Measurements from ENCODE around the gene PSMC2.

Gene PSMC2

GRCh38 chr7:103347507-103348267 lies at the start of gene PSMC2:
Gene PSMC2, plus strand, starts transcription at chr7:103347643. Its CDS starts 69 bp downstream, at chr7:103347712.
- DNase-seq (ENCODE audit: low read depth in 2 of 2), result peak; percentile 58 to 75

GRCh38 chr7:103297837-103298179 lies 49.6 kb upstream of the PSMC2 start:
- no peak for DNase-seq (ENCODE audit: low read depth in 2 of 2)

GRCh38 chr7:103299660-103300059 lies 47.8 kb upstream of the PSMC2 start:
- no peak for DNase-seq (ENCODE audit: low read depth in 2 of 2)

- DNase-seq (ENCODE audit: low read depth in 2 of 2), result no peak
Measured at GRCh38 chr7:103301441-103301840, 46.0 kb upstream of the PSMC2 start.

GRCh38 chr7:103307503-103308231 lies 39.8 kb upstream of the PSMC2 start:
- no peak for DNase-seq (ENCODE audit: low read depth in 2 of 2)

- DNase-seq (ENCODE audit: low read depth in 2 of 2), result no peak
Measured at GRCh38 chr7:103314852-103315251, 32.6 kb upstream of the PSMC2 start.

- no peak for DNase-seq (ENCODE audit: low read depth in 2 of 2)
Measured at GRCh38 chr7:103316380-103316941, 31.0 kb upstream of the PSMC2 start.

- no peak for DNase-seq (ENCODE audit: low read depth in 2 of 2)
Measured at GRCh38 chr7:103317009-103317408, 30.4 kb upstream of the PSMC2 start.

GRCh38 chr7:103325744-103326143 lies 21.7 kb upstream of the PSMC2 start:
- no peak for DNase-seq (ENCODE audit: low read depth in 2 of 2)

- DNase-seq (ENCODE audit: low read depth in 2 of 2), result no peak
Measured at GRCh38 chr7:103336761-103337160, 10.7 kb upstream of the PSMC2 start.

- DNase-seq (ENCODE audit: low read depth in 2 of 2), result no peak
Measured at GRCh38 chr7:103338864-103339263, 8.6 kb upstream of the PSMC2 start.

- no peak for DNase-seq (ENCODE audit: low read depth in 2 of 2)
Measured at GRCh38 chr7:103341466-103341865, 6.0 kb upstream of the PSMC2 start.

GRCh38 chr7:103343332-103343731 lies 4.1 kb upstream of the PSMC2 start:
- DNase-seq (ENCODE audit: low read depth in 2 of 2), result no peak

- DNase-seq (ENCODE audit: low read depth in 2 of 2), result no peak
Measured at GRCh38 chr7:103343758-103344452, 3.5 kb upstream of the PSMC2 start.

GRCh38 chr7:103344453-103345149 lies 2.8 kb upstream of the PSMC2 start, which contains the start of gene DNAJC2:
Gene DNAJC2, minus strand, starts transcription at chr7:103344767. Its CDS starts 145 bp downstream, at chr7:103344622.
- DNase-seq (ENCODE audit: low read depth in 2 of 2), result peak; percentile 75 to 83

- DNase-seq (ENCODE audit: low read depth in 2 of 2), result no peak
Measured at GRCh38 chr7:103346396-103346795, 1.0 kb upstream of the PSMC2 start.

GRCh38 chr7:103348452-103348851 lies 1.0 kb downstream of the PSMC2 start:
- DNase-seq (ENCODE audit: low read depth in 2 of 2), result no peak

GRCh38 chr7:103348959-103349358 lies 1.5 kb downstream of the PSMC2 start:
- DNase-seq (ENCODE audit: low read depth in 2 of 2), result no peak

- no peak for DNase-seq (ENCODE audit: low read depth in 2 of 2)
Measured at GRCh38 chr7:103349805-103350204, 2.4 kb downstream of the PSMC2 start.

GRCh38 chr7:103369432-103369831 lies 22.0 kb downstream of the PSMC2 start:
- DNase-seq (ENCODE audit: low read depth in 2 of 2), result no peak

GRCh38 chr7:103373866-103374643 lies 26.6 kb downstream of the PSMC2 start:
- no peak for DNase-seq (ENCODE audit: low read depth in 2 of 2)
